Measurements from ENCODE around the gene KREMEN2. TPM values are rescaled to one million over a fixed set of nuclear protein-coding genes. Genes with fewer than 3 reads are reported as not detected.

KREMEN2 gene
- polyA plus RNA-seq, 3 donors = 0.09 TPM; not detected in 2

DNA sequence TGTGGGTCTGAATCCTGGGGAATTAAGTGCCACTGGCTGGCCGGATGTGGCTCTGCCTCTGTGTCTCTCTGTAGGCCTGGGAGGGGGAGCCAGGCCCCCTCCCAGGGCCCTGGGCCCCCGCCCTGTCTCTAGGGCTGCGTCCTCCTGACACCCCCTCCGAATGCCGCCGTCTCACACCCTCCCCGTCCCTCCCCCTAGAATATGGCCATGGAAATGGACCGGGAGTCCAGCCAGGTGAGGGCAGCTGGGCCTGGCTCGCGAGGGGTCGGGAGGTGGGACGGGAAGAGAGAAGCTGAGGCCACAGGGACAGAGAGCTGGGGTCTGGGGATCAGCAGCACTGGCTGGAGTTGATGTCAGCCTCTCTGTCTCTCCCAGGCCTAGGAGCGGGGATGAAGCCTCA is 32.2 kb downstream of the KREMEN2 start:
- H3K27ac ChIP-seq (ENCODE audit: low read depth in 1 of 2, low read length in 2 of 2) = no peak overlapping the region
- no peaks in the 10 kb centered on the region for H3K4me1 ChIP-seq (ENCODE audit: control insufficient read depth in 1 of 2, insufficient read depth in 2 of 2, low read length in 2 of 2)
- Mint-ChIP-seq H3K4me3 (no peak overlapping the region), H3K27me3 (ENCODE audit: low read depth in 3 of 3) (peaks cover 0 to 13% (median 8%) of the 10 kb centered on the region in 3 donors), H3K4me1 (no peaks in the 10 kb centered on the region), H3K36me3 (no peaks in the 10 kb centered on the region), H3K9me3 (no peaks in the 10 kb centered on the region), H3K27ac (no peak overlapping the region)
- no peak overlapping the region for H2AFZ ChIP-seq (ENCODE audit: insufficient read depth, low read depth, low read length, poor library complexity, severe bottlenecking)
- H3K9me3 ChIP-seq (replicated peaks in 1 of 2; ENCODE audit: control insufficient read depth in 1 of 2, insufficient read depth in 1 of 2, low read length in 2 of 2) = no peaks in the 10 kb centered on the region
- WGBS (ENCODE audit: insufficient coverage) = 97% methylated on average over 6 of the region's 13 CpGs
- no peaks in the 10 kb centered on the region for H3K27me3 ChIP-seq (ENCODE audit: control insufficient read depth in 2 of 2, insufficient read depth in 2 of 2, low read length in 2 of 2)
- H3K4me2 ChIP-seq (replicated peaks; ENCODE audit: extremely low read depth, low read length, poor library complexity, severe bottlenecking) = no peak overlapping the region
- TF ChIP-seq, protein P1, sequence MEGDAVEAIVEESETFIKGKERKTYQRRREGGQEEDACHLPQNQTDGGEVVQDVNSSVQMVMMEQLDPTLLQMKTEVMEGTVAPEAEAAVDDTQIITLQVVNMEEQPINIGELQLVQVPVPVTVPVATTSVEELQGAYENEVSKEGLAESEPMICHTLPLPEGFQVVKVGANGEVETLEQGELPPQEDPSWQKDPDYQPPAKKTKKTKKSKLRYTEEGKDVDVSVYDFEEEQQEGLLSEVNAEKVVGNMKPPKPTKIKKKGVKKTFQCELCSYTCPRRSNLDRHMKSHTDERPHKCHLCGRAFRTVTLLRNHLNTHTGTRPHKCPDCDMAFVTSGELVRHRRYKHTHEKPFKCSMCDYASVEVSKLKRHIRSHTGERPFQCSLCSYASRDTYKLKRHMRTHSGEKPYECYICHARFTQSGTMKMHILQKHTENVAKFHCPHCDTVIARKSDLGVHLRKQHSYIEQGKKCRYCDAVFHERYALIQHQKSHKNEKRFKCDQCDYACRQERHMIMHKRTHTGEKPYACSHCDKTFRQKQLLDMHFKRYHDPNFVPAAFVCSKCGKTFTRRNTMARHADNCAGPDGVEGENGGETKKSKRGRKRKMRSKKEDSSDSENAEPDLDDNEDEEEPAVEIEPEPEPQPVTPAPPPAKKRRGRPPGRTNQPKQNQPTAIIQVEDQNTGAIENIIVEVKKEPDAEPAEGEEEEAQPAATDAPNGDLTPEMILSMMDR (IDR thresholded peaks at IDR 0.05) = no peak
- H3K9ac ChIP-seq (ENCODE audit: insufficient read depth, low read length, poor library complexity, severe bottlenecking) = no peak overlapping the region
- no peak for DNase-seq
- no peak overlapping the region for H3K4me3 ChIP-seq (replicated peaks in 1 of 3; ENCODE audit: low read depth in 2 of 3, low read length in 3 of 3)
- H3K36me3 ChIP-seq (replicated peaks in 1 of 2; ENCODE audit: control insufficient read depth in 1 of 2, insufficient read depth in 2 of 2, low read length in 2 of 2) = no peaks in the 10 kb centered on the region
- no peaks in the 10 kb centered on the region for H3K79me2 ChIP-seq (ENCODE audit: insufficient read depth, low read length)
- intact Hi-C loops (cut with micrococcal nuclease) = loop anchor here in 1 of 2 donors (5.0 kb wide), 1 partner anchor 36 kb away; no protein-coding TSS in a partner anchor
- H4K20me1 ChIP-seq (ENCODE audit: insufficient read depth, low read length) = no peaks in the 10 kb centered on the region

DNA sequence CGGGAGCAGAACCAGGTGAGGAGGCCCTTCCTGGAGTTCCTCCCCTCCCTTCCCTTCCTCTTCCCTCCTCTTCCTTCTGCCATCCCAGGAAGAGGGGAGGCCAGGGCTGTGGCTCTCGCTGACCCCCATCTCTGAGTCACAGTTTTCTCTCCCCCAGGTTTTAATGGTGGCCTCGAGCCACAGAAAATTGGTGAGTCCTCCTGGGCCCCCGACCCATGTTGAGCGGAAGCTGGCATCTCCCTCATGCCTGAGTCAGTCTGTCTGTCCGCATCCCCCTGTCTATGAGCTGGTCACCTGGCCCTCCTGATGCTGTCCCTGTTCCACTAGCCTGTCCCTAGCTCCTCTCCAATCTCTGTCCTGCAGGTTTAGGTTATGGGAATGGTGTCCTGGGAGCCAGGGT is 35.9 kb downstream of the KREMEN2 start:
- no peak overlapping the region for H3K4me3 ChIP-seq (replicated peaks in 1 of 3; ENCODE audit: low read depth in 2 of 3, low read length in 3 of 3)
- intact Hi-C loops (cut with micrococcal nuclease) = loop anchor here in 1 of 2 donors (2.0 to 5.0 kb wide), 2 partner anchors 15 to 32 kb away; no protein-coding TSS in a partner anchor
- no peaks in the 10 kb centered on the region for H3K36me3 ChIP-seq (replicated peaks in 1 of 2; ENCODE audit: control insufficient read depth in 1 of 2, insufficient read depth in 2 of 2, low read length in 2 of 2)
- no peaks in the 10 kb centered on the region for H3K9me3 ChIP-seq (replicated peaks in 1 of 2; ENCODE audit: control insufficient read depth in 1 of 2, insufficient read depth in 1 of 2, low read length in 2 of 2)
- H3K9ac ChIP-seq (ENCODE audit: insufficient read depth, low read length, poor library complexity, severe bottlenecking) = no peak overlapping the region
- H3K79me2 ChIP-seq (ENCODE audit: insufficient read depth, low read length) = no peaks in the 10 kb centered on the region
- H3K27me3 ChIP-seq (ENCODE audit: control insufficient read depth in 2 of 2, insufficient read depth in 2 of 2, low read length in 2 of 2) = peaks cover 0 to 1% of the 10 kb centered on the region in 2 donors
- H3K27ac Mint-ChIP-seq = no peak overlapping the region
- H4K20me1 ChIP-seq (ENCODE audit: insufficient read depth, low read length) = no peaks in the 10 kb centered on the region
- no peak overlapping the region for H3K27ac ChIP-seq (ENCODE audit: low read depth in 1 of 2, low read length in 2 of 2)
- no peak for DNase-seq
- peaks cover 3 to 4% of the 10 kb centered on the region in 2 donors for H3K4me1 ChIP-seq (ENCODE audit: control insufficient read depth in 1 of 2, insufficient read depth in 2 of 2, low read length in 2 of 2)
- WGBS (ENCODE audit: insufficient coverage) = 97% methylated on average over 5 of the region's 6 CpGs
- no peak overlapping the region for H2AFZ ChIP-seq (ENCODE audit: insufficient read depth, low read depth, low read length, poor library complexity, severe bottlenecking)
- no peak overlapping the region for H3K4me2 ChIP-seq (replicated peaks; ENCODE audit: extremely low read depth, low read length, poor library complexity, severe bottlenecking)
- peaks cover 0 to 2% (median 0%) of the 10 kb centered on the region in 7 donors for H3K9me3 Mint-ChIP-seq
- peaks cover 3% of the 10 kb centered on the region for H3K4me1 Mint-ChIP-seq
- TF ChIP-seq, protein P1 (IDR thresholded peaks at IDR 0.05) = no peak
- peaks cover 0 to 17% (median 13%) of the 10 kb centered on the region in 3 donors for H3K27me3 Mint-ChIP-seq (ENCODE audit: low read depth in 3 of 3)
- no peaks in the 10 kb centered on the region for H3K36me3 Mint-ChIP-seq
- H3K4me3 Mint-ChIP-seq = no peak overlapping the region
